Measurements from ENCODE around the gene KIFBP. TPM values are rescaled to one million over a fixed set of nuclear protein-coding genes. Genes with fewer than 3 reads are reported as not detected.

KIFBP gene
- total and polyA plus RNA-seq, 2 donors (not counting 3 experiments of a cell fraction or from before 2014, with no cell fraction given), result 17.6 to 39.8 TPM

DNA sequence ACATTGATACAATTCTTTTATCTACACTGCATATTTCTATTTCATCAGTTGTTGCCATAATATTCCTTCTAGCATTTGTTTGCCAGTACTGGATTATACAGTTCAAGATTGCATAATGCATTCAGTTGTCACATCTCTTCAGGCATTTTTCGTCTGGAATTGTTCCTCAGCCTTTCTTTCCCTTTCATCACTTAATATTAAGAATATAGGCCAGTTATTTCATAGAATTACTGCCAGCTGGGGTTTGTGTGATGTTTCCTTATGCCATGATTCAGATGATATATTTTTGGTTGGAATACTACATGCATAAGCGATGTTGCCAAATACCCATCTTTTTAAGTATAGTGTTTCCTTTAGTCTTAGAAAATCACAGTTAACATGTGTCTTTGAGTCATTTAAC, 20.8 kb downstream of the KIFBP start:
- Histone ChIP-seq H3K9ac (replicated peaks; ENCODE audit: extremely low read depth, insufficient read depth, low read length) (no peak overlapping the region), H3K4me1 (ENCODE audit: control insufficient read depth, extremely low read depth, insufficient read depth, low read length) (peaks cover 23% of the 10 kb centered on the region), H3K4me2 (ENCODE audit: insufficient read depth, low read length) (no peak overlapping the region), H4K20me1 (replicated peaks; ENCODE audit: control insufficient read depth, extremely low read depth, insufficient read depth, low read length) (no peaks in the 10 kb centered on the region), H2AFZ (ENCODE audit: low read depth, low read length) (no peak overlapping the region), H3K36me3 (ENCODE audit: control insufficient read depth in 2 of 2, extremely low read depth in 1 of 2, insufficient read depth in 2 of 2, low read length in 2 of 2) (peaks cover 0 to 14% of the 10 kb centered on the region in 2 experiments), H3K79me2 (ENCODE audit: control insufficient read depth, insufficient read depth, low read length) (peaks cover 4% of the 10 kb centered on the region), H3K27me3 (ENCODE audit: control insufficient read depth in 2 of 2, insufficient read depth in 2 of 2, low read length in 2 of 2) (no peaks in the 10 kb centered on the region), H3K4me3 (replicated peaks in 1 of 3; ENCODE audit: insufficient read depth in 1 of 3, low read depth in 1 of 3, low read length in 3 of 3) (no peak overlapping the region), H3K27ac (ENCODE audit: insufficient read depth, low read depth, low read length) (no peak overlapping the region), H3K9me3 (replicated peaks; ENCODE audit: control insufficient read depth, insufficient read depth, low read length) (no peaks in the 10 kb centered on the region), H3K9me1 (replicated peaks; ENCODE audit: control insufficient read depth, extremely low read depth, insufficient read depth, low read length) (no peaks in the 10 kb centered on the region)
- CTCF ChIA-PET, result interaction anchor here (7.8 kb wide), 1 partner anchor 83 kb away, joined by 298 read pairs; the partner anchor contains the start of gene SRGN
- dilution Hi-C loops (cut with MboI; ENCODE audit: extremely low pct_ligation_motif_present, low sequenced_read_pairs), result no loop called here
- DNase-seq (ENCODE audit: low read depth, low spot score) (no peak), FAIRE-seq (no peak)
- no TSS peak for BruUV-seq (replicated peaks)
- intact Hi-C loops (cut with micrococcal nuclease), result loop anchor here (5.0 kb wide), 1 partner anchor 403 kb away; no protein-coding TSS in a partner anchor
- no peak for TF ChIP-seq JUN (IDR thresholded peaks at IDR 0.05; ENCODE audit: borderline replicate concordance, insufficient read depth, insufficient read length, low read depth)
- POLR2A ChIA-PET, result no interaction called here

DNA sequence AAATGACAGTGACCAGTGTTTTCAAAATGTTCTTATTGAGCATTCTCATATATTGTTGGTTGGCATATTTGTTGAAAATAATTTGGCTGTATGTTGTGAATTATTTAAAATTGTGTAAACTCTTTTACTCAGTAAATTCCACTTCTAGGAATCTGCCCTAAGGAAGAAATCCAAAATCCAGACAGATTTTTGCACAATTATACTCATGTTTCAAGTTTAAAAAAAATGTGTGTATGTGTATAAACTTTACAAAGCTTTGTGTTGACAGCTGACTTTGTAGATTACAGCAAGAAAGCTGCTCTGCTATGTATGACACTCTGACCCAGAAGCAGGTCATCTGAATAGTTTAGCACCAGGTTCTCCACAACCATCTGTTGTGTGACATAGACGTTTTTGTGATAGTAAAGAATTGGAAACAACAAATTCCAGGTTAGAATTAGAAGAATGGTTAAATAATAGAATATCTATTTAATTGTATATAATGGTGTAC, 21.6 kb downstream of the KIFBP start:
- ChIA-PET CTCF (interaction anchor here (7.8 kb wide), 1 partner anchor 82 kb away, joined by 298 read pairs; the partner anchor contains the start of gene SRGN), POLR2A (no interaction called here)
- peaks cover 31% of the 10 kb centered on the region for H3K4me1 ChIP-seq (ENCODE audit: control insufficient read depth, extremely low read depth, insufficient read depth, low read length)
- no peaks in the 10 kb centered on the region for H3K9me3 ChIP-seq (replicated peaks; ENCODE audit: control insufficient read depth, insufficient read depth, low read length)
- no peak overlapping the region for H3K4me2 ChIP-seq (ENCODE audit: insufficient read depth, low read length)
- H3K36me3 ChIP-seq (ENCODE audit: control insufficient read depth in 2 of 2, extremely low read depth in 1 of 2, insufficient read depth in 2 of 2, low read length in 2 of 2), result peaks cover 0 to 14% of the 10 kb centered on the region in 2 experiments
- intact Hi-C loops (cut with micrococcal nuclease), result no loop called here
- no peaks in the 10 kb centered on the region for H3K9me1 ChIP-seq (replicated peaks; ENCODE audit: control insufficient read depth, extremely low read depth, insufficient read depth, low read length)
- no peak overlapping the region for H2AFZ ChIP-seq (ENCODE audit: low read depth, low read length)
- FAIRE-seq (no peak), DNase-seq (ENCODE audit: low read depth, low spot score) (no peak)
- H3K9ac ChIP-seq (replicated peaks; ENCODE audit: extremely low read depth, insufficient read depth, low read length), result no peak overlapping the region
- H4K20me1 ChIP-seq (replicated peaks; ENCODE audit: control insufficient read depth, extremely low read depth, insufficient read depth, low read length), result no peaks in the 10 kb centered on the region
- peaks cover 4% of the 10 kb centered on the region for H3K79me2 ChIP-seq (ENCODE audit: control insufficient read depth, insufficient read depth, low read length)
- no peak overlapping the region for H3K4me3 ChIP-seq (replicated peaks in 1 of 3; ENCODE audit: insufficient read depth in 1 of 3, low read depth in 1 of 3, low read length in 3 of 3)
- no peak for TF ChIP-seq POLR2A (IDR thresholded peaks at IDR 0.05; ENCODE audit: low read depth, low read length)
- TF ChIP-seq, protein P1, sequence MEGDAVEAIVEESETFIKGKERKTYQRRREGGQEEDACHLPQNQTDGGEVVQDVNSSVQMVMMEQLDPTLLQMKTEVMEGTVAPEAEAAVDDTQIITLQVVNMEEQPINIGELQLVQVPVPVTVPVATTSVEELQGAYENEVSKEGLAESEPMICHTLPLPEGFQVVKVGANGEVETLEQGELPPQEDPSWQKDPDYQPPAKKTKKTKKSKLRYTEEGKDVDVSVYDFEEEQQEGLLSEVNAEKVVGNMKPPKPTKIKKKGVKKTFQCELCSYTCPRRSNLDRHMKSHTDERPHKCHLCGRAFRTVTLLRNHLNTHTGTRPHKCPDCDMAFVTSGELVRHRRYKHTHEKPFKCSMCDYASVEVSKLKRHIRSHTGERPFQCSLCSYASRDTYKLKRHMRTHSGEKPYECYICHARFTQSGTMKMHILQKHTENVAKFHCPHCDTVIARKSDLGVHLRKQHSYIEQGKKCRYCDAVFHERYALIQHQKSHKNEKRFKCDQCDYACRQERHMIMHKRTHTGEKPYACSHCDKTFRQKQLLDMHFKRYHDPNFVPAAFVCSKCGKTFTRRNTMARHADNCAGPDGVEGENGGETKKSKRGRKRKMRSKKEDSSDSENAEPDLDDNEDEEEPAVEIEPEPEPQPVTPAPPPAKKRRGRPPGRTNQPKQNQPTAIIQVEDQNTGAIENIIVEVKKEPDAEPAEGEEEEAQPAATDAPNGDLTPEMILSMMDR (IDR thresholded peaks at IDR 0.05; ENCODE audit: extremely low read depth in 1 of 2, insufficient read depth in 1 of 2, low read depth in 1 of 2, low read length in 2 of 2), result no peak
- no peak for TF ChIP-seq EZH2 (IDR thresholded peaks at IDR 0.05; ENCODE audit: borderline replicate concordance, low read depth, low read length, severe bottlenecking)
- TF ChIP-seq JUN (IDR thresholded peaks at IDR 0.05; ENCODE audit: borderline replicate concordance, insufficient read depth, insufficient read length, low read depth), result no peak
- TF ChIP-seq, protein P2, sequence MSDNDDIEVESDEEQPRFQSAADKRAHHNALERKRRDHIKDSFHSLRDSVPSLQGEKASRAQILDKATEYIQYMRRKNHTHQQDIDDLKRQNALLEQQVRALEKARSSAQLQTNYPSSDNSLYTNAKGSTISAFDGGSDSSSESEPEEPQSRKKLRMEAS (IDR thresholded peaks at IDR 0.05; ENCODE audit: insufficient read depth, insufficient read length), result no peak
- no peak for TF ChIP-seq GATA2 (IDR thresholded peaks at IDR 0.05; ENCODE audit: insufficient read depth, insufficient read length, low read depth, low read length)
- TF ChIP-seq FOS (IDR thresholded peaks at IDR 0.05; ENCODE audit: borderline replicate concordance, insufficient read depth, low read length), result no peak
- TF ChIP-seq POLR2AphosphoS5 (IDR thresholded peaks at IDR 0.05; ENCODE audit: insufficient read depth, low read depth, low read length), result no peak
- no peak for TF ChIP-seq MYC (IDR thresholded peaks at IDR 0.05; ENCODE audit: low read depth, low read length)
- dilution Hi-C loops (cut with MboI; ENCODE audit: extremely low pct_ligation_motif_present, low sequenced_read_pairs), result no loop called here
- H3K27ac ChIP-seq (ENCODE audit: insufficient read depth, low read depth, low read length), result no peak overlapping the region
- H3K27me3 ChIP-seq (ENCODE audit: control insufficient read depth in 2 of 2, insufficient read depth in 2 of 2, low read length in 2 of 2), result no peaks in the 10 kb centered on the region
- no TSS peak for BruUV-seq (replicated peaks)

Measured in endothelial cell of umbilical vein (primary cell).